Mammary epithelial cell (primary cell): ENCODE data around the gene TMEM140.

ENCODE experiments used
- EZH2 ChIP-seq: IDR thresholded peaks from 2 replicates; pipeline ENCODE4 v1.6.1; 2012; ENCODE audit warnings: low read length, inconsistent platforms, borderline replicate concordance
- TF ChIP-seq, protein P1 (sequence below), 2 donors: IDR thresholded peaks in 1 of 2; conservative IDR thresholded peaks in 1 of 2; 2 replicates each; pipeline ENCODE4 v1.5.1; 2011 to 2012; ENCODE audit warnings: inconsistent platforms in 2 of 2, low read length in 2 of 2, mild to moderate bottlenecking in 2 of 2, control low read depth in 1 of 2, low read depth in 1 of 2; ENCODE audit not compliant: insufficient read depth in 1 of 2; ENCODE audit errors: extremely low read depth in 1 of 2

DNA sequence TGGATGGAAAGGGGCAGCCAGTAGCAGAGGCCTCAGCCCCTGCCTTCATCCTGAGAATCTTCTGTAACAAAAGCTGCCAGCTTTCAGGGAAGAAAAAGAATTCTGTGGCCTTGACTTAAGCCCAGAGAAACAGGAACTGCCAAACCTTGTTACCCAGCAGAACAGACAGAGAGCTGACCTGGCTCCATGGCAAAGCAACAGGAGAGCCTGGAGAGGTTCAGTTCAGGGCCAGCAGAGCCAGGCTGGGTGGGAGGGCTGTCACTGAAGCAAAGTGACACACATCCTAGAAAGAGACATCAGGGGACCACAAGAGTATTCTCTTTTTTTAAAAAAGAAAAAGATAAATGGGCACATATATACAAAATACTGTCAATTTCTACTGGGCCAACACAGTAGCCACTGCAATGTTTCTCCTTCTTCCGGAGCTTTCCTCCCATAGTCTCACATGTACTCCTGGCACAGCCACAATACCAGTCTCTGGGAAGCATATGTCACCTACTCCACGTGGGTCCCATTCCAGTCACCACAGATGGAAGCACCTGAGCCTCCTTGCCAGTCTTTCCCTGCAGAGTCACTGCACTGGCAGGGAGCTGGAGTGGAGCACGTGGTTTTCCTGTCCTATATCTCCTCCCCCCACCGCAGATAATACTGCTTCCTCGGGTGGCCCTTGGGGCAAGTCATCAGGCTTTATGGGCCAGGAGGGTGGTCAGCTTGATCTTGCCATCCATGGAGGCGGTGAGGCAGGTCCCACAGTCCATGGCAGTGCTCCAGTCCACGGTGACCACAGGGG lies 37.8 kb downstream of the TMEM140 start:
- TF ChIP-seq, protein P1, sequence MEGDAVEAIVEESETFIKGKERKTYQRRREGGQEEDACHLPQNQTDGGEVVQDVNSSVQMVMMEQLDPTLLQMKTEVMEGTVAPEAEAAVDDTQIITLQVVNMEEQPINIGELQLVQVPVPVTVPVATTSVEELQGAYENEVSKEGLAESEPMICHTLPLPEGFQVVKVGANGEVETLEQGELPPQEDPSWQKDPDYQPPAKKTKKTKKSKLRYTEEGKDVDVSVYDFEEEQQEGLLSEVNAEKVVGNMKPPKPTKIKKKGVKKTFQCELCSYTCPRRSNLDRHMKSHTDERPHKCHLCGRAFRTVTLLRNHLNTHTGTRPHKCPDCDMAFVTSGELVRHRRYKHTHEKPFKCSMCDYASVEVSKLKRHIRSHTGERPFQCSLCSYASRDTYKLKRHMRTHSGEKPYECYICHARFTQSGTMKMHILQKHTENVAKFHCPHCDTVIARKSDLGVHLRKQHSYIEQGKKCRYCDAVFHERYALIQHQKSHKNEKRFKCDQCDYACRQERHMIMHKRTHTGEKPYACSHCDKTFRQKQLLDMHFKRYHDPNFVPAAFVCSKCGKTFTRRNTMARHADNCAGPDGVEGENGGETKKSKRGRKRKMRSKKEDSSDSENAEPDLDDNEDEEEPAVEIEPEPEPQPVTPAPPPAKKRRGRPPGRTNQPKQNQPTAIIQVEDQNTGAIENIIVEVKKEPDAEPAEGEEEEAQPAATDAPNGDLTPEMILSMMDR (conservative IDR thresholded peaks at IDR 0.05 in 1 of 2, IDR thresholded peaks at IDR 0.05 in 1 of 2; ENCODE audit: extremely low read depth in 1 of 2, insufficient read depth in 1 of 2, low read depth in 1 of 2, low read length in 2 of 2), result no peak
- no peak for TF ChIP-seq EZH2
